Measurements from ENCODE around the gene TAOK3.
A peak's percentile ranks its signal among the peaks of the same experiment; 100 is the strongest.

TAOK3 gene

GRCh38 chr12:118122264-118122663 lies 250.4 kb downstream of the TAOK3 start:
- Mint-ChIP-seq H3K4me1 (no peaks in the 10 kb centered on the region), H3K36me3 (ENCODE audit: low read depth) (peaks cover 3% of the 10 kb centered on the region), H3K27ac (no peak overlapping the region), H3K4me3 (no peak overlapping the region), H3K9me3 (peaks cover 2% of the 10 kb centered on the region), H3K27me3 (ENCODE audit: low read depth) (no peaks in the 10 kb centered on the region)
- TF ChIP-seq, protein P1, sequence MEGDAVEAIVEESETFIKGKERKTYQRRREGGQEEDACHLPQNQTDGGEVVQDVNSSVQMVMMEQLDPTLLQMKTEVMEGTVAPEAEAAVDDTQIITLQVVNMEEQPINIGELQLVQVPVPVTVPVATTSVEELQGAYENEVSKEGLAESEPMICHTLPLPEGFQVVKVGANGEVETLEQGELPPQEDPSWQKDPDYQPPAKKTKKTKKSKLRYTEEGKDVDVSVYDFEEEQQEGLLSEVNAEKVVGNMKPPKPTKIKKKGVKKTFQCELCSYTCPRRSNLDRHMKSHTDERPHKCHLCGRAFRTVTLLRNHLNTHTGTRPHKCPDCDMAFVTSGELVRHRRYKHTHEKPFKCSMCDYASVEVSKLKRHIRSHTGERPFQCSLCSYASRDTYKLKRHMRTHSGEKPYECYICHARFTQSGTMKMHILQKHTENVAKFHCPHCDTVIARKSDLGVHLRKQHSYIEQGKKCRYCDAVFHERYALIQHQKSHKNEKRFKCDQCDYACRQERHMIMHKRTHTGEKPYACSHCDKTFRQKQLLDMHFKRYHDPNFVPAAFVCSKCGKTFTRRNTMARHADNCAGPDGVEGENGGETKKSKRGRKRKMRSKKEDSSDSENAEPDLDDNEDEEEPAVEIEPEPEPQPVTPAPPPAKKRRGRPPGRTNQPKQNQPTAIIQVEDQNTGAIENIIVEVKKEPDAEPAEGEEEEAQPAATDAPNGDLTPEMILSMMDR (IDR thresholded peaks at IDR 0.05; ENCODE audit: unreplicated experiment in 3 of 3) = no peak

- Mint-ChIP-seq H3K4me1 (no peaks in the 10 kb centered on the region), H3K9me3 (no peaks in the 10 kb centered on the region), H3K27me3 (ENCODE audit: low read depth) (no peaks in the 10 kb centered on the region), H3K36me3 (ENCODE audit: low read depth) (peaks cover 7% of the 10 kb centered on the region), H3K27ac (peak overlapping the region in 2 of 3 experiments; percentile 68 to 83), H3K4me3 (no peak overlapping the region)
- TF ChIP-seq, protein P1 (IDR thresholded peaks at IDR 0.05; ENCODE audit: unreplicated experiment in 3 of 3) = peak; percentile 55 to 73 (median 61)
These were observed 251.9 kb downstream of the TAOK3 start for GRCh38 chr12:118120579-118121363.

GRCh38 chr12:118119449-118119879 lies 253.2 kb downstream of the TAOK3 start:
- H3K4me1 Mint-ChIP-seq = no peaks in the 10 kb centered on the region
- H3K27me3 Mint-ChIP-seq (ENCODE audit: low read depth) = no peaks in the 10 kb centered on the region
- H3K4me3 Mint-ChIP-seq = no peak overlapping the region
- H3K9me3 Mint-ChIP-seq = peaks cover 6% of the 10 kb centered on the region
- TF ChIP-seq, protein P1 (IDR thresholded peaks at IDR 0.05; ENCODE audit: unreplicated experiment in 3 of 3) = no peak
- no peak overlapping the region for H3K27ac Mint-ChIP-seq
- H3K36me3 Mint-ChIP-seq (ENCODE audit: low read depth) = peaks cover 16% of the 10 kb centered on the region

DNA sequence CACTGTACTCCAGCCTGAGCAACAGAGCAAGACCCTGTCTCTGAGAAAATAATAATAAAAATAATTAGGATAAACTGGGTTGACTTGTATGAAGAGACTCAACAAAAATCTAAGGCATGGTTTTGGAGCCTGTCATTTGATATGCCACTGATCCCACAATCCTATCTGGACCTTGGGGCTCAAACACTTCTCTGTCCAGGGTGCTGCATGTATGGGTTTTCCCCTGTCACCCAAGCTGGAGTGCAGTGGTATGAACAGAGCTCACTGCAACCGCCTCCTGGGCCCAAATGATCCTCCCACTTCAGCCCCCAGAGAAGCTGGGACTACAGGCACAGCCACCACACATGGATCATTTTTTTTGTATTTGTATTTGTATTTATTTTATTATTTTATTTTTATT lies 263.6 kb downstream of the TAOK3 start:
- no peak overlapping the region for H3K4me3 Mint-ChIP-seq
- peaks cover 3% of the 10 kb centered on the region for H3K4me1 Mint-ChIP-seq
- no peaks in the 10 kb centered on the region for H3K36me3 Mint-ChIP-seq (ENCODE audit: low read depth)
- TF ChIP-seq, protein P1 (IDR thresholded peaks at IDR 0.05; ENCODE audit: unreplicated experiment in 3 of 3) = no peak
- H3K9me3 Mint-ChIP-seq = no peaks in the 10 kb centered on the region
- H3K27ac Mint-ChIP-seq = no peak overlapping the region
- peaks cover 4% of the 10 kb centered on the region for H3K27me3 Mint-ChIP-seq (ENCODE audit: low read depth)

- Mint-ChIP-seq H3K9me3 (no peaks in the 10 kb centered on the region), H3K4me3 (no peak overlapping the region), H3K4me1 (peaks cover 8% of the 10 kb centered on the region), H3K27ac (no peak overlapping the region), H3K36me3 (ENCODE audit: low read depth) (no peaks in the 10 kb centered on the region), H3K27me3 (ENCODE audit: low read depth) (peaks cover 9% of the 10 kb centered on the region)
- TF ChIP-seq, protein P1 (IDR thresholded peaks at IDR 0.05; ENCODE audit: unreplicated experiment in 3 of 3) = no peak
These were observed 265.0 kb downstream of the TAOK3 start for GRCh38 chr12:118107694-118108093.

- H3K36me3 Mint-ChIP-seq (ENCODE audit: low read depth) = no peaks in the 10 kb centered on the region
These were observed 265.7 kb downstream of the TAOK3 start for GRCh38 chr12:118107011-118107410.

More at GRCh38 chr12:118107011-118107410, 265.7 kb downstream of the TAOK3 start:
- H3K4me3 Mint-ChIP-seq = peak overlapping the region in 2 of 3 experiments; percentile 13 to 28
- no peaks in the 10 kb centered on the region for H3K9me3 Mint-ChIP-seq
- TF ChIP-seq, protein P1 (IDR thresholded peaks at IDR 0.05; ENCODE audit: unreplicated experiment in 3 of 3) = no peak
- peaks cover 15% of the 10 kb centered on the region for H3K27me3 Mint-ChIP-seq (ENCODE audit: low read depth)
- peaks cover 8% of the 10 kb centered on the region for H3K4me1 Mint-ChIP-seq
- H3K27ac Mint-ChIP-seq = no peak overlapping the region
